ACHN (cell line): Measurements from ENCODE around the gene ST8SIA4.

Experiments
- DNase-seq: peaks from one replicate; pipeline ENCODE4 v3.0.0-alpha.2; 2015
- in situ Hi-C: cut with HindIII; loops from 2 replicates; pipeline ENCODE4 v1.10.0; 2017; ENCODE audit warnings: low sequenced_read_pairs, low pct_ligation_motif_present, low pct_unique_long_range_greater_than_20kb

Gene ST8SIA4

DNA sequence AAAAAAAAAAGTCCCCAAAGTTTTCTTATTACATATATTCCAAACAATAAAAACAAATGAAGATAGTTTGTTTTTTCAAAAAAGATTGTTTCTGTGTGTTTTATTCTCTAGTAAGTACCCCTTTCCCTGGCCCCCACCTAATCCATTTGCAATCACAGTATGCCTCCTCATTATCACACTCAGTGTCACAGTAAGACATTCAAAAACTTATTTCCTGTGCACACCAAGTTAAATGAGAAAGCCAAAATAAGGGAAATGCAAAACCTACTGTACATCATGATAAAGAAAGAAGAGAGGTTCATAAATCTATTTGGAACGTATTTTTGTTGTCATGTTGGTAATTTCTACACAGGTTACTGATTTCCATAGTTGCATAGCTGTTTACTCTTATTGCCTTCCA lies 62.3 kb downstream of the ST8SIA4 start:
- peak; percentile 2 for DNase-seq
- in situ Hi-C loops: no loop called here

DNA sequence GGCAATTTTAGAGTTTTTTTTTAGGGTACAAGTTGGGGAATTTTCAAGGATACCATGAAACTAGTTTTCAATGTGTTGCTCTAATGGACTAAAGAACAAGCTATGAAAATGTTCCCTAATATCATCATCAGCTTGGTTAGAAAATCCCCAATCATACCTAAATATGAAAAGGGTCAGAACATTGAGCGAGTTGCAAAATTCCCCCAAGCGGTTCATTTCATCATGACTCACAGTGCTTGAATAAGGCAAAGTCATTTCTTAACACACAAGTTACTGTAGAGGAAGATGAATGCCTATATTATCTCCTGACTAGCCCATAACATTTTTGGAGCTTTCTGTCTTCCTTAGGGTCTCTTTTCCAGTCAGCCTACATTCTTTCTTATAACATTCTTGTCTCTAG lies 62.7 kb downstream of the ST8SIA4 start:
- in situ Hi-C loops: no loop called here
- DNase-seq: peak; percentile 58

DNA sequence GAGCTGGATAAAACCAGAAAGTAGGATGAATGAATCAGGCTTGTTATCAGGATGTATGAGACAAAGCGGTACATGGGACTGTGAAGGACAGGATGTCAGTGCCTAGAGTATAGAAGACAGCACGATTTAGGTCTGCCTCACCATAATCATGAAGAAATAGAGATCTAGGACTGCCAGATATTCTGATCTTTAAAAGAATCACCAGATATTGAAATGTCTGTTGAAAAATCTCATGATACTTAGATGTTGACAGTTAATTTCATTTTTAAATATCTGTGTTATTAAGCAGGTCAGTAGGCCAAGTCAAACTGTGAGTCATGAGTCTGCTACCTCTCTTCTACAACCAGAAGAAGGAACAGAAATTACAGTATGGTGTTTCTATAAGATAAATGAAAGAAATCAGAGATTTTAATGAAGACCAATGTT lies 65.0 kb downstream of the ST8SIA4 start:
- DNase-seq: no peak
- in situ Hi-C loops: no loop called here

DNA sequence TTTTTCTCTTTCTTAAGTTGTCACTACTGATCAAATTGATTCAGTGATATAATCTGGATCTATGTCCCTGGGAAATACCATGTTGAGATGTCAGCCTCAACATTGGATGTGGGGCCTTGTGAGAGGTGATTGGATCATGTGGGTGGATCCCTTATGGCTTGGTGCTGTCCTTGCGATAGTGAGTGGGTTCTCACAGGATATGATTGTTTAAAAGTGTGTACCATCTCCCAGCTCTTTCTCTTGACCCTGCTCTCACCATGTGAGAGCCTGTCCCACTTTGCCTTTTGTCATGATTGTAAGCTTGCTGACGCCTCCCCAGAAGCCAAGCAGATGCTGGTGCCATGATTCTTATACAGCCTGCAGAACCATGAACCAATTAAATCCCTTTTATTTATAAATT lies 68.6 kb downstream of the ST8SIA4 start:
- in situ Hi-C loops: no loop called here
- DNase-seq: no peak

DNA sequence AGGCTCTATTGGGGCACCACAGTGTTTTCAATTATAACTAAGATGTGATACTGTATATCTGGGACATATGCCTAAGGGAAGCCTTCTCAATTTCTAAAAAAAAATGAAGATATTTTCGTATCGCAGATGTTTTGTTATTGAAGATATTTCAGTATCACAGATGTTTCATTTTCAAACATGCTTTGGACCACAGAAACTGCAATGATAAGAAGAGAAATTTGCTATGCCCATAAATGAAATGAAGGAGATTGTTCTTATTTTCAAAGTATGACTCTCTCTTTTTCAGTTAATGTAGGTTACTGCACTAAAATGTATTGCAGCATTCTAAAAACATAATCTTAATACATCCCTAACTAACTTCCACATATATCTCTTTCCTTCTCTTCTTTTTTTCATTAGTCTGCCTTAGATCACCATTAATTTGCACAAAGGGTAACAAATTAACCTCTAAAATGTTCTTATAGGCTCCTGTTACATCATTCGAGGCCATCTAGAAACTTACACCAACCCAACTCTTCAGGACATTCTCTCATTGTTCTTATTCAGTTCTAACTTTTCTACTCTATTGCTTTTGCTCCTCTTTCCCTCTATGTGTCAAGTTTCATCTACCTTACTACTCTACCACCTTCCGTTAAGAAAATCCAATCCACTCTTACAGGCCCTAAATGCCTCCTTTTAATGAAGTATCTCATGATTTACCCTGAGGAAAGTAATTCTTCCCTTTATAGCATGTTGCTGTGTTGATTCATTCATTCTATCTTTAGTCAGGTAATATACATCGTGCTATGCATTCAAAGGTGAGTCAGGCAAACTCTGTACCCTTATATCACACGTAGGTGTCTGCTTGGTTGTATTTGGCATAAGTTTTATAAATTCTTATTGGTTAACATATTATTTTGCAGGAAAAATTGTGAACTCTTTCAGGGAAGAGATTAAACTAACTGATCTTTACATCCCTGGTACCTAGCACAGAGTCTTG lies 70.5 kb downstream of the ST8SIA4 start:
- DNase-seq: no peak
- in situ Hi-C loops: no loop called here

DNA sequence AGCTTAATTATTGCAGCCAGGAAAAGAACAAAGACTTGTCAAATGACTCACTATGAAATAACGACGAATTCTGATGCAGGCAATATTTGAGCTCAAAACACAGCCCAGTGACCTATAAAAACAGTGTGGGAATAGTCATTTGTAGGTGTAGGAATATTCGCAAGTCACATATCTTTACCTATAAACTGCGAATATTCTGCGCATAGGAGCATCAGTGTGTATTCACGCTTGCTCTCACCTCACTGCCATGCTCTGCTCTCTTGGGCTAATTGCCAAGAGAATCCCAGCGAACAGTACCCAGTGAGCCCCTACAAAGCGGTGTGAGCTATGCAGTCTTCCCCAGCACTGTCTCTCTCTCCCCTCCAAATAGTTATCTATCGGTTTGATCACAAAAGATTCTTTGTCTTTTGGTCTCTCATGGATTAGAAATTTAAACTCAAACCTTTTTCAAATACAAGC lies 74.2 kb downstream of the ST8SIA4 start:
- in situ Hi-C loops: no loop called here
- no peak for DNase-seq

DNA sequence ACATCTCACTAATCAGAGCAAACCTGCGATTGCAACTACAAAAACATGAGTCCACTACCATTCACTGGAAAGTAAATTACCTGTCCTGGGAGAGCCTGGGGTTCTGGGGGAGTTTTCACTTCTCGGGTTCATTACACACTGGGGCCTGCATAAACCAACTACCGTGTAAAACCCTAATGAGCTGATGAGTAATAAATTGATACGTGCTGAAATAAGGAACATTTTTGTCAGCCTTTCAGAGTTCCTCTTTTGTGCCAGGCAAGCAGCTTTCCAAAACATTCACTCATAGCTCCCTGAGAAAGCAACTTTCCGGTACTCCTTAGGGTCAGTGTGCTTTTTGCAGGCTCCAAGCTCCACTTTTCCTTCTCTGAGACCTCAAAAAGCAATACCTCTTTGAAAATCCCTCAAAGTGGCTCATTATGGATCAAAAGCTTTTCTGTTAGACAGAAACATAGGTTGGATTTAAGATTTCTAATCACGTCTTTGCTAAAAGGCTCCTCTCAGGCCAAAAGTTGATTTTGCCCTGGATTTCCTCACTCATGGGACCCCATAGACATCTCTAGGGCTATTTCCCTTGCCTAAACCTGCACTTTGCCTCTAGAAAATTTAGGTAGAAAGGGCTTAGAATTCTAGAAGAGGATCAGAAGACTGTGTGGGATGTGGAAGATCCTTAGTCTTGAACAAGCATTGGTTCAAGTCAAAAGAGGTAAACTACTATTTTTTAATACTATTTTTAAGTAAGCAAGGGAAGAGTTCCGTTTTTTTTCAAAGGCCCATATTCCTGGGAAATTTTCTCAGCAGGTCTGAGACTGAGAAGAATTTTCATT lies 74.8 kb downstream of the ST8SIA4 start:
- in situ Hi-C loops: no loop called here
- DNase-seq: no peak

DNA sequence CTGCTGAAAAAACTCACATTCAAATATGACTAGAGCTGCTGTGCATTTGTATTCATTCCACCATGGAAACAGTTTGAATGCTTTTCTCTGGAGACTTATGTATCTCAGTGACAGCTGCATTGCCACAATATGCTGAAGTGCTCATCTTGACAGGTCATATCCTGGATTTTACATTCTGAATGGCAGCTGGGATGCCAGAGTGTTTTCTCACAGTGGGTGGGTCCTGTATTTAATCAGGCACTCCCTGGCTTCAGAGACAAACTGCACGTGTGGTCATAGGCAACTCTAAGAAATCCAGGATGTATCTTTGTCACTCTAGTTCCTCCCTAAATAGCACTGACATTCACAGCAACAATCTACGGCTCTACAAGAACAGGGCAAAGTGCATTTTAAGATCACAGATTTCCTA lies 75.6 kb downstream of the ST8SIA4 start:
- no peak for DNase-seq
- in situ Hi-C loops: no loop called here

DNA sequence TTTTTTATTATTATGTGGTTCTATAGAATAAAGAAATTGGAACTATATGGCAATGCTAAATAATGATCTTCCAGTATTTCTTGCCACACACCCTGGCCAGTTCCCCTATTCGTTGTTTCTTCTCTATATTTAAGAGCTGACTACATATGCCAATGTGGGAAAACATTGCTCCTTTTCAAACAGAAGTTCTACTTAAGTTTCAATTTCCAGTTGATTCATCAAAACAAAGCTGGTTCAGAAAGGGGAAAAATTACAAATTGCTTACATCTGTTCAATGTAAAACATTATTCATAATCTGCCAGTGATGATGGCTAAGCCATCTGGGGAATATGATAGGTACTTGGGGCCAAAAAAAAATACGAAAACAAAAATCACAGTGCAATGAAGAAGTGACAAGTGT lies 76.9 kb downstream of the ST8SIA4 start:
- in situ Hi-C loops: no loop called here
- DNase-seq: no peak

DNA sequence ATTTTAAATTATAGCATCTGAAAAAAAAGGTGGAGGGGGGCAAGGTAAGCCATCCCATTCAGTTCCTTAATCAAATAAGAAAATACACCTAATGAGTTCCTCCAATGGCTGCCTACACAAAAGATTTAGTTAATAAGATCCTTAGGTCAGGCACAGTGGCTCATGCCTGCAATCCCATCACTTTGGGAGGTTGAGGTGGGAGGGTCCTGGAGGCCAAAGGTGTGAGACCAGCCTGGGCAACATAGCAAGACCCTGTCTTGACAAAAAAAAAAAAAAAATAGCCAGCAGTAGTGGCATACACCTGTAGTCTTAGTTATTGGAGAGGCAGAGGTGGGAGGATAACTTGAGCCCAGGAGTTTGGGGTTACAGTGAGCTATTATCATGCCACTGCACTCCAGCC lies 78.4 kb downstream of the ST8SIA4 start:
- DNase-seq: no peak
- in situ Hi-C loops: no loop called here

DNA sequence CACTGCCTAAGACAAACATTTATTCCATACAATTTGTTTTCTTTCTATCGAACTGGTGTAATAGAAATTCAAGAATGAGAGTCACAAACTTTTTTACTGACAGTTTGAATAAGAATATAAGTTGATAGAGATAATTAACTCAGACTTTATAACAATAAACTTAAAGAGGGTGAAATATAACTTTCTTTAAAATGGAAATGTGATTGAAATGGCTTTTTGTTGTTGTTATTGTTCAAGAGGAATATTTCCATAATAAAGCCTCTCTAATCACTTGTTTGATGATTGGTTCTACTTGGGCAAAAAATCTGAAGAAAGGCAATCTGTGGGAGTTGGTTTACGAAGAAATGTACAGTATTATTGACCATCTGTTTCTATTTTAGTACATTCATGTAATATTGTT lies 79.3 kb downstream of the ST8SIA4 start:
- no peak for DNase-seq
- in situ Hi-C loops: no loop called here

DNA sequence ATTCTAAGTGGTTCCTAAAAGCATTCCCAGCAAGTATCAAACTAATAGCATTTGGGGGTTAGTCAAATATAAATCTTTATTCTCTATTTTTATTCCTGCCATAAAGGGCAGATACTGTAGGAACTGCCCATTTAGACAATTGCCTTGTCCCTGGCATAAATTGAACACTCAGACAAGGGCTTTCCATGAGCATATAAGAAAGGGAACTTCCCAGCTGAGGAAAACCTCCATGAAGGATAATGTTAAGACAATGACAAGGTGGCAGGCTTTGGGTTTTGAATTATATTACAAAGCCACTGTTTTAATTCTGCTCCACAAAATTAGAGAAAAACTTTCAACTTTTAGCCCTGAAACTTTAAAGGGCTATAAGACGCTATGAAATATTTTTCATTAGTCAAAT lies 81.3 kb downstream of the ST8SIA4 start:
- in situ Hi-C loops: no loop called here
- no peak for DNase-seq

DNA sequence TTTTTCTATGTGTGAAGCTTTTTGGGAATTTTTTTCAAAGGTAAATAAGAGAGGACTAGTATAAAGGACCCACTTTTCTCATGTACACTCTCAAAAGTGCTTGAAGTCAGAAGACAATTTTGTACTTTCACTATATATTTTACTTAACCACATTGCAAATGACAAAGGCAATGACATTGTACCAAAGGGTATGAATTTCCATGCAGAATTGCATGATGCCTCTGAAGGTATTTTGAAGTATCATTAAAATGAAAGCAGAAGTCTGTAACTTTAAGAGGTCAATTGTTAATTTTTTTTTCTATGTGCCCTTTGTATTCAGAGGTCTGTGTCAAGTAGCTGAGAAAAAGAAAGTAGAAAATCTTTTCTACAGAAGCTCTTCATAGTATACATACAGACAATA lies 84.7 kb downstream of the ST8SIA4 start:
- DNase-seq: no peak
- in situ Hi-C loops: no loop called here

DNA sequence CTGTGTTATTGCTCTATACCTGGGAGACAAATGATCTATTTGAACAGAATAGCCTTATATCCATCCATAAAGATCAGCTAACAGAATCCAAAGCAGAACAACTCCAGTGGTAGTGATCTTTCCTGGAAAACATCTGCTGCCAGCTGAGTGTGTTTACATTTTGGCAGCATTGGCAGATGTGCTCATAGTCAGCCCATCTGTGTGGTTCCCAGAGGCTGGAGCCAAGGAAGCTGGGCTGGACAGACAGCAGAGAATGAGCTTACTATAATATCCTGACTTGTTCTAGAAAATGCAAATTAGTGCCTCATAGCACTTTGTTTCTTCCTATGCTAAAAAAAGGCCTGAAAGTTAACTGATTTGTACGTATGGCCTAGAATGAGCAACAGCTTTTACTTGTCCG lies 99.7 kb downstream of the ST8SIA4 start:
- DNase-seq: no peak
- in situ Hi-C loops: no loop called here

DNA sequence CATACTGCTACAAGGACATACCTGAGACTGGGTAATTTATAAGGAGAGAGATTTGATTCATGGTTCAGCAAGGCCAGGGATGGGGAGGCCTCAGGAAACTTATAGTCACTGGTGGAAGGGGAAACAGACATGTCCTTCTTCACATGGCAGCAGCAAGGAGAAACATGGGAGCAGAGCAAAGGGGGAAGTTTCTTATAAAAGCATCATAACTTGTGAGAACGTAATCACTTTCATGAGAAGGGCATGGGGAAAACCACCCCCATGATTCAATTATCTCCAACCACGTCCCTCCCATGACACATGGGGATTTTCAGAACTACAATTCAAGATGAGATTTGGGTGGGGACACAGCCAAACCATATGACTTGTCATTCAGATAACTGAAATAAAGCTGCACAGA lies 100.9 kb downstream of the ST8SIA4 start:
- no peak for DNase-seq
- in situ Hi-C loops: no loop called here

DNA sequence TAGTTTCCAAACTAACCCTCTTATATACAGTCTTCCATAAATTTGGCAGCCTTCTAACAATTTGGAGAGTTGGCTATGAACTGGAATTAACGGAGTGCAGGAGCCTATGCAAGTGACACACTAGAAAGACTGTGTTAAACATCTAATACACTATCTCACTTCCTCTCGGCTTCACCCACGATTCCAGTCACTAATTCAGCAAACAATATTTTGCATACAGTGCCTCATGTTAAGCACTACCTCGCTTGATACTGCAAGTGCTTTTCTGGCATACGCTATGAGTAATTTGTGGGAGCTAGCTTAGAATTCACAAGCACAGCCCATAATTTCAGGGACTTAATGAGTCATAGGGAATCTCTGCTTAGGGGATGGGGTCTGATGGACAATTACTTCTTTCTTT lies 102.5 kb downstream of the ST8SIA4 start:
- in situ Hi-C loops: no loop called here
- no peak for DNase-seq

DNA sequence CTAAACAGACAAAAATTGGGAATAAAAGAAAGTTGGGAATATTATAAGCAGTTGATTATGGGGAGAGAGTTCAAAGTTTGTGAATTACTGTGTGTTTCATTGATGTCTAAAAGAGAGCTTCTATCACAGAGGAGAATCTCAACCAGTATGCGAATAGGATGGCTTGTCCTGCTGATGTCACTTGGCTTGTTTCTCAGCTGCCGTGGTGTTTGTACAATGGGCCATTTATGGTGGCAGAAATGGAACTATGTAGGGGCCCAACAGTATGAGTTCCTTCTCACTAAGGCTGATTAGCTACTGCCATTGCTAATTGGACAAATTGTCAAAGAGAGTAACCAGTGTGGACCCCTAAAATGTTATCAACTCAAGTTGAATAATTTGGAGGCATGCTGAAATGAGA lies 103.9 kb downstream of the ST8SIA4 start:
- in situ Hi-C loops: no loop called here
- no peak for DNase-seq

DNA sequence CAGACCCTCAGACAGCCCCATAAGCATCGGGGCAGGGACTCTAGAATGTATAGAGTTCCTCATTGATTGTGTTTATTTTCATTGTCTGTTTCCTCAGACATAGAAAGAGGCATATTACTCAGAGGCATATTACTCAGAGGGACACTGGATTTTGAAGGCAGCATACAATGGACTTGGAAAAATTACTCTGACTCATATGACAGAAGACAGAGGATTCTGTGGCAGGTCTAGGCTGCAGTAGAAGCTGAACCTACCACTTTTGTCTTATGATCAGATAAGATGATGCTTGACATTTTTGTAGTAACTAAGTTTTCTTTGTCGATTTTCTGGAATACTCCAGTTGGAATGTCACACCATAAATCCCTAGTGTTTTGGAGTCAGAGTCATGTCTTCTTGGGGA lies 105.2 kb downstream of the ST8SIA4 start:
- no peak for DNase-seq
- in situ Hi-C loops: no loop called here

DNA sequence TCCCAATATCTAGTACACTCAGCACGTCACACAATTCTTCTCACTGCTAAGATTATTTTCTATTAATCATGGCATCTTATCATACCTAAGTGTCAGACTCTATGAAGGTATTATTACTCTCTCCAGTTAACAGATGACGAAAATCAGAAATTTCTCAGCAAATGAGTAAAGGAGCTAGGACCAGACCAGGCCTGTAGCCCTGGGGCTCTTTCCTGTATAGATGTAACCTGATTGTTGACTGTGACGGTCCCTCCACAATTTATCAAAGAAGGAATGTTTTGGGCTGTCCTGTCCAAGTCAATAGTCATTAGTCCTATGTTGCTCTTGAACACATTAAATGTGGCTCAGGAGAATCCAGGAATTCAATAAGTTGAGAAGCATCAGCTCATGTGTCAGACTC lies 106.2 kb downstream of the ST8SIA4 start:
- in situ Hi-C loops: no loop called here
- no peak for DNase-seq

DNA sequence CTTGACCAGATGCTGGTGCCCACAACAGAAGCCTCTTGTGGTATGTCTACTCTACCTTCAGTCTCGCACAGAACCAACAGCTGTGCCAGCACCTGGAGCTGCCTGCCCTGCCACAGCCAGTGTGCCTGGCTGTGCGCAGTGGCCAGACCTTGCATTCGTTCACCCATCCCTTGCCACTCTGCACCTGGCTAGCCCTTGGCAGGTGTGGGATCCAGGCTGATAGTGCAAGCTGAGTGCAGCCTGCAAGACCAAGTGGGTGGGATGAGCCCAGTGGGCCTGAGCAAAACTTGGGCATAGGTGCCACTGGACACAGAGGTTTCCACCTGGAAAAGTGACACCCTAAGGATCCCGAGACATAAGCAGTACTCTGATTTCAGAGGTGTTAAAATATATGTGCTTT lies 108.2 kb downstream of the ST8SIA4 start:
- in situ Hi-C loops: no loop called here
- DNase-seq: no peak
